A549 (cell line): ENCODE data around the gene CNNM2.

Source experiments
- CHD2 ChIP-seq: fragments of 150-350 bp; IDR thresholded peaks from 2 replicates; pipeline ENCODE4 v1.6.1; 2014; ENCODE audit warnings: low read length; ENCODE audit not compliant: partially characterized antibody
- EP300 ChIP-seq, 2 experiments: fragments of >200 bp; sonication (Bioruptor Twin); formaldehyde crosslinking; IDR thresholded peaks; 2 replicates in 1 of 2; 3 replicates in 1 of 2; pipeline ENCODE4 v1.6.1; 2016 to 2017
- FOSL2 ChIP-seq, 2 experiments: fragments of 450-650 bp in 1 of 2; fragments of >200 bp in 1 of 2; sonication (Bioruptor Twin) in 1 of 2; formaldehyde crosslinking; IDR thresholded peaks; 2 replicates each; pipeline versions ENCODE4 v1.5.0 to v1.6.1; 2016 to 2020; ENCODE audit warnings: mild to moderate bottlenecking in 1 of 2, moderate library complexity in 1 of 2
- MYC ChIP-seq: IDR thresholded peaks from 2 replicates; pipeline ENCODE4 v1.6.1; 2012; ENCODE audit warnings: mild to moderate bottlenecking, inconsistent platforms, low read length, improper control_type of control experiment, borderline replicate concordance
- POLR2AphosphoS2 ChIP-seq: conservative IDR thresholded peaks from 2 replicates; pipeline ENCODE4 v1.6.1; 2012; ENCODE audit warnings: low read length, improper control_type of control experiment, inconsistent platforms
- TF ChIP-seq, protein P1 (sequence below): fragments of >200 bp; sonication (Bioruptor Twin); formaldehyde crosslinking; IDR thresholded peaks from 3 replicates; pipeline ENCODE4 v1.5.1; 2016

GRCh38 chr10:103090911-103091310 lies 172.8 kb downstream of the CNNM2 start:
- TF ChIP-seq POLR2AphosphoS2 (no peak), FOSL2 (IDR thresholded peaks at IDR 0.05) (no peak), FOSL2 (CRISPR knock-in tag; IDR thresholded peaks at IDR 0.05) (no peak), EP300 (IDR thresholded peaks at IDR 0.05) (no peak), MYC (no peak), CHD2 (no peak)
- TF ChIP-seq, protein P1, sequence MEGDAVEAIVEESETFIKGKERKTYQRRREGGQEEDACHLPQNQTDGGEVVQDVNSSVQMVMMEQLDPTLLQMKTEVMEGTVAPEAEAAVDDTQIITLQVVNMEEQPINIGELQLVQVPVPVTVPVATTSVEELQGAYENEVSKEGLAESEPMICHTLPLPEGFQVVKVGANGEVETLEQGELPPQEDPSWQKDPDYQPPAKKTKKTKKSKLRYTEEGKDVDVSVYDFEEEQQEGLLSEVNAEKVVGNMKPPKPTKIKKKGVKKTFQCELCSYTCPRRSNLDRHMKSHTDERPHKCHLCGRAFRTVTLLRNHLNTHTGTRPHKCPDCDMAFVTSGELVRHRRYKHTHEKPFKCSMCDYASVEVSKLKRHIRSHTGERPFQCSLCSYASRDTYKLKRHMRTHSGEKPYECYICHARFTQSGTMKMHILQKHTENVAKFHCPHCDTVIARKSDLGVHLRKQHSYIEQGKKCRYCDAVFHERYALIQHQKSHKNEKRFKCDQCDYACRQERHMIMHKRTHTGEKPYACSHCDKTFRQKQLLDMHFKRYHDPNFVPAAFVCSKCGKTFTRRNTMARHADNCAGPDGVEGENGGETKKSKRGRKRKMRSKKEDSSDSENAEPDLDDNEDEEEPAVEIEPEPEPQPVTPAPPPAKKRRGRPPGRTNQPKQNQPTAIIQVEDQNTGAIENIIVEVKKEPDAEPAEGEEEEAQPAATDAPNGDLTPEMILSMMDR, result no peak
